ENCODE data around the gene COX7A2L.
"Not testable (repeated sequence)": the region's sequence is repeated elsewhere in the genome, so short reads cannot be mapped to it uniquely, and the experiment has no call there.

Gene COX7A2L, protein sequence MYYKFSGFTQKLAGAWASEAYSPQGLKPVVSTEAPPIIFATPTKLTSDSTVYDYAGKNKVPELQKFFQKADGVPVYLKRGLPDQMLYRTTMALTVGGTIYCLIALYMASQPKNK

GRCh38 chr2:42360890-42361727, at the start of gene COX7A2L:
TSS of gene COX7A2L (minus strand) at chr2:42361217. CDS start at chr2:42361161, 56 bp downstream.
- FAIRE-seq: no peak

DNA sequence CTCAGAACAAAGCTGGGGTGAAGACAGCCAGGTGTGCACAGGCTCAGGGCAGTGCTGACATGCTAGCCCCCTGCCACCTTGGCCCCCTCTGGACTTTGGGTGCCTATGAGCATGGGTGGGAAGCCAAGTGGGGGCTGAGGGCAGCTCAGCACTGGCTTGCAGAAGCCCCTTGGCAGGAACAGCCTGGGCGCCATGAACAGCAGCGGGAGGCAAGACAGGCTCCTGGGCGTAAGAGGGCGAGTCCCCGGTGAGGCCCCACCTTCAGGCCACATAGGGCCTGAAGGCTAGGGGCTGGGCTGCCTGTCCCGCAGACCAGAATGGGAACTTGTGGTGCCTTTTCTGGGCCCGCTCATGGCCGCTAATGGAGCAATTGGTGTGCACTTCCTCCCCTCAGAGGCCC, 47.0 kb upstream of the COX7A2L start:
- no peak for FAIRE-seq

DNA sequence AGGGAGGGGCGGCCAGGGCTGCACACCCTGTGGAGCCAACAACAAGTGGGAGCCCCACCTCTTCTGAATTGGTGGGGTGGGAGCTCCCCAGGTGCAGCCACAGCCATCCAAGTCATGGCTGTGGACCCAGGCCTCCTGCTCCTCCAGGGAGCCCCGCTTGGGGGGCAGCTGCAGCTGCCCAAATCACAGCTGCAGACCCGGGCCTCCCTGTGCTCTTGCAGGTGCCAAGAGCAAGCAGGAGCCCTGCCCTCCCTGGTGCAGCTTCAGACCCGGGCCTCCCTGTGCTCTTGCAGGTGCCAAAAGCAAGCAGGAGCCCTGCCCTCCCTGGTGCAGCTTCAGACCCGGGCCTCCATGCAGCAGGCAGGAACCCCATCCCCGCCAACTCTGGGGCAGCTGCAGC, 46.5 kb upstream of the COX7A2L start:
- no peak for FAIRE-seq

DNA sequence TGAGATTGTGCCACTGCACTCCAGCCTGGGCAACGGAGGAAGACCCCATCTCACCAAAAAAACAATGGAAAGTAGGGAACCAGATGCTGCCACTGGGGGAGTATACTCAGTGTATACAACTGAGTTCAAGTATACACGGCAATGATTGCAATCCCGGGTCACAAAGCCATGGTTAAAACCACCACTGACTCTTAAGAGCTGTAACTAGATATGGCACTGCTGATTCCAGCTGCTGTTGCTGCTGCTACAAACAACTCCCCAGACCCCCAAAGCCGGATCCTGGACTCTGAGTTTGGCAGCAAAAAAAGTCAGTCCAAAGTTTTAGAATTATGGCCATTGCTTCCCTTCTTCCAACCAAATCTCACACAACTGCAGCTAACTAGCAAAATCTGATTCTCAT, 43.7 kb upstream of the COX7A2L start:
- no peak for FAIRE-seq

DNA sequence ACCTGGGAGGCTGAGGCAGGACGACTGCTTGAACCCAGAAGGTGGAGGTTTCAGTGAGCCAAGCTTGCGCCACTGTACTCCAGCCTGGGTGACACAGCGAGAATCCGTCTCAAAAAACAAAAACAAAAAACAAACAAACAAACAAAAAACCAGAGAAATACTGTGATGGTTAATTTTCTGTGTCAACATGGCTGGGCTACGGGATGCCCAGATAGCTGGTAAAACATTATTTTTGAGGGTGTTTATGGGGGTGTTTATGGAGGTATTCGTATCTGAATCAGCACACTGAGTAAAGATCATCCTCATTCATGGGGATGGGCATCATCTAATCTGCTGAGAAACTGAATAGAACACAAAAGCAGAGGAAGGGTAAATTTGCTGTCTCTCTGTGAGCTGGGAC, 40.8 kb upstream of the COX7A2L start:
- FAIRE-seq: no peak

DNA sequence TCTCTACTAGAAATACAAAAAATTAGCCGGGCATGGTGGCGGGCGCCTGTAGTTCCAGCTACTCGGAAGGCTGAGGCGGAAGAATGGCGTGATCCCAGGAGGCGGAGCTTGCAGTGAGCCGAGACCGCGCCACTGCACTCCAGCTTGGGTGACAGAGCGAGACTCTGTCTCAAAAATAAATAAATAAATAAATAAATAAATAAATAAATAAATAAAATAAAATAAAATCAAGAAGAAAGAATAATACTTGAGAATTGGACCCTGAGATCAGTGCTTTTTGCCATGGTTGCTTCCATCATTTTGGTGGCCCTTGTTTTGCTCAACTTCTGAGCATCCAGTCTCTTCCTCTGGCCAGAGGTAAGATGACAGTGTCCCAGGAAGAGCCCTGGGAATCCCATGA, 37.0 kb upstream of the COX7A2L start:
- not testable (repeated sequence) for FAIRE-seq

- FAIRE-seq: not testable (repeated sequence)
Observed at GRCh38 chr2:42393320-42393719, 32.3 kb upstream of the COX7A2L start.

DNA sequence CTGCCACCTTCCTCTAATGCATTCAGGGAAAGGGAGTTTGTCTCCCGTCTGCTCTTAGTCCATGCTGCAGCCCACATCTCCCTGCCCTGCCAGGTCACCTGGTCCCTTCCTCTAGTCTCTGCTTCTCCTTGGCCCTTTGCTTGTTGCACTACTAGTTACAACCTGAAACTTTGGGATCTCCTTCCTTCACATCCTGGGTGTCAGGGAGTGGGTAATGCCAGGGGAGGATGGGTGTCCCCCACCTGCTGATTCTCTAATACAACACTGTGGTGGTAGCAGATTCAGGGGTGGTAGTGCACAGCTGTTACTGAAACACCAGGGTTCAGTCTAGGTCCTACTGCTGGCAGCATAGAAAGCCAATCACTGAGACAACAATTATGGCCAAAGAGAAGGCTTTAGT, 31.2 kb upstream of the COX7A2L start:
- no peak for FAIRE-seq

GRCh38 chr2:42390401-42390969, 29.5 kb upstream of the COX7A2L start:
- no peak for FAIRE-seq

DNA sequence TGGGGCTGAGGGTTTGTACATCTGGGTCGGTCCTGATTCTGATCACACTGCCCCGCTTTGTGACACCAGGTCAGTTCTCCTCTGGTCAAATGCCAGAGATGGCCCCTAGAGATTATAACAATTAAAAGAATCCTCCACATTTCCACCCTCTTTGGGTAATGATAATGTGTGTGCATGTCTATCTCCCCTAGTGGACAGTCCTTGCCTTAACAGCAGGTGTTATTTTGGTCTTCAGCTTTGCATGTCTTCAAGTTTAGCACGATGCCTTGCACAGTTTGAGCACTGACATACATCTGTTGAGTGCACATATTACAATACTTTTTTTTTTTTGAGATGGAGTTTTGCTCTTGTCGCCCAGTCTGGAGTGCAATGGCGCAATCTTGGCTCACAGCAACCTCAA, 25.7 kb upstream of the COX7A2L start:
- no peak for FAIRE-seq

- no peak for FAIRE-seq
Observed at GRCh38 chr2:42385225-42385624, 24.2 kb upstream of the COX7A2L start.

DNA sequence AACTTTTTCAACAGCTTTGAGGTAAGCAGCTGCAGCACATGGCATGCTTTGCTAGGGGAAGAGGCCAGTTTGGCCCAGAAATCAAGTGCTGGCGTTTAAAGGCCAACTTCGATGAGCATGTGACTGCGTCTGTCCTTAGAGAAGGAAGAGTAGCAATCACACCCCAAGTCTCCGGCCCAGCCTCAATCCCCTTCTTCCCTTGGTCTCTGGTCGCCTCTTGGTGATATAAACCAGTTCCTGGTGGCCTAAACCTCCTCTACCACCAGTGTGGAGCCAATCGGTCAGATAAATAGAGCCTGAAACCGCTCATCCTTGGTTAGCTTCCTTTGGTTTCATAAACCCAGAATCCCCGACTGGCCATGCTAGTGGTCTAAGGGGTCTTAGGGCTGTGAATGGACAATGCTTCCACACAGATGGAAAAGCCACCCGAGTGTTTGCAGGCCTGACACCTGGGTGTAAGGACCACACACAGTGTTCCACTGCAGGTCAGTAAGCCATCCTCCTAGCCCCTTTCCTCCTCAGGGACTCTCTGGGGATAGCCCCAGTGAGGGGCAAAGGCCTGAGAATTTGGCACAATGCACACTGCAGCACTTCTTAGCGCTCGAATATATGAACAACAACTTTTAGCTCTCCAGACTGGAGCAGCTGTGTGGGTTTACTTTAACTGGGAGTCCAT, 23.0 kb upstream of the COX7A2L start:
- no peak for FAIRE-seq

DNA sequence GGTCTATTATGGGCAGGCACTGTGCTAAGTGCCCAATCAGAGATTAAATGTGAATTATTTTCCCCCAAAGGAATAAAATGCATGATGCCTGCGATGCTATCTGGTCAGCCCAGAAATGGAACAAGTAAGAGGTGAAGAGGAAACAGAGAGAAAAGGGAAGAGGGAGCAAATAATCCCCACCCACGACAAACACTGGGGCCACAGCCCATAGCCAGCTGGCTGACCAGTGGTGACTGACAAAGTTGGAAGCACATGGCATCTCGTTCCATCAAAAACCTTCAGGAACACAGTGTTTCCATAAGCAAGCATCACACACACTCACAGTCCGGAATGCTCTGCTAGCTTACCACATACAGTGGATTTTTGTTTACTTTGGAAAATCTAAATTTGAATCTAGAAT, 21.1 kb upstream of the COX7A2L start:
- no peak for FAIRE-seq

DNA sequence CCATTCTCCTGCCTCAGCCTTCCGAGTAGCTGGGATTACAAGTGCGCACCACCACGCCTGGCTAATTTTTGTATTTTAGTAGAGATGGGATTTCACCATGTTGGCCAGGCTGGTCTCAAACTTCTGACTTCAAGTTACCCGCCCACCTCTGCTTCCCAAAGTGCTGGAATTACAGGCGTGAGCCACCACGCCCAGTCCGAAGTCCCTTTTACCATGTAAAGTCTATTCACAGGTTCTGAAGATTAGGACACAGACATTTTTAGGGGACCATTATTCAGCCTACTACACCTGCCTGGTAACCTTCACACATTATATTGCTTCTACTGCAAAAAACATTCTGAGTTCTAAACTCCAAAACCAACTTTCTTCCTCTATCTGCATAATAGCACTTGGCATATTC, 19.0 kb upstream of the COX7A2L start:
- FAIRE-seq: not testable (repeated sequence)

GRCh38 chr2:42378415-42378814, 17.4 kb upstream of the COX7A2L start:
- FAIRE-seq: no peak

GRCh38 chr2:42376758-42377157, 15.7 kb upstream of the COX7A2L start:
- FAIRE-seq: no peak

DNA sequence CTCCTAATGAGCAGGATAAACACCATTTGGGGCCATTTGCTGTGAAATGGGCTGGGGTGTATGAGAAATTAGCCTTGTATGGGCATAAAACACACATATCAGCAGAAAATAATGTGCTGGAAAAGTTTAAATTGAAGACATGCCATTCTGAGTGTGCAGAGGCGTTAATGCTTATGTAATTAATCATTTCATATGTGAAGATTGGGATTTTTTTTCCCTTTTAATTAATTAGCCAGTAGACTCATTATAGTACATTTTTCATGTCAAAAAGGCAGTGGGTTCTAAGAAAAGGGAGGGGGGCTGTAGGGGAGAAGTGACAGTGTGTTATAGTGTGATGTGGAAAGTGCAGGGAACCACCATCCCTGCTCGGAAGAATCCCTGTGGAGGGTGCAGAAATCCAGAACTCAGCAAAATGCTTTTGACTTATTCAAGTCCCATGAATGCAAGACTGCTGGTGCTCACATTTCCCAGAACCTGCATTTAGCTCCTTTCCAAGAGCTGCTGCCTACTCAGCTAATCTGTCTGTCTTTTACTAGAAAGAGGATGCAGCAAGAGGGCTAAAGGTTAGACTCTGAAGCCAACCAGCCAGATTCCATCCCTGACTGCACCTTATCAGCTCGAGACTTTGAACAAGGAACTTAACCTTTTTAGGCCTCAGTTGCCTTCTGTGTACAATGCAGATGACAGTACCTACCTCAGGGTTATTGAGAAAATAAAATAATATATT, 11.6 kb upstream of the COX7A2L start:
- FAIRE-seq: no peak

DNA sequence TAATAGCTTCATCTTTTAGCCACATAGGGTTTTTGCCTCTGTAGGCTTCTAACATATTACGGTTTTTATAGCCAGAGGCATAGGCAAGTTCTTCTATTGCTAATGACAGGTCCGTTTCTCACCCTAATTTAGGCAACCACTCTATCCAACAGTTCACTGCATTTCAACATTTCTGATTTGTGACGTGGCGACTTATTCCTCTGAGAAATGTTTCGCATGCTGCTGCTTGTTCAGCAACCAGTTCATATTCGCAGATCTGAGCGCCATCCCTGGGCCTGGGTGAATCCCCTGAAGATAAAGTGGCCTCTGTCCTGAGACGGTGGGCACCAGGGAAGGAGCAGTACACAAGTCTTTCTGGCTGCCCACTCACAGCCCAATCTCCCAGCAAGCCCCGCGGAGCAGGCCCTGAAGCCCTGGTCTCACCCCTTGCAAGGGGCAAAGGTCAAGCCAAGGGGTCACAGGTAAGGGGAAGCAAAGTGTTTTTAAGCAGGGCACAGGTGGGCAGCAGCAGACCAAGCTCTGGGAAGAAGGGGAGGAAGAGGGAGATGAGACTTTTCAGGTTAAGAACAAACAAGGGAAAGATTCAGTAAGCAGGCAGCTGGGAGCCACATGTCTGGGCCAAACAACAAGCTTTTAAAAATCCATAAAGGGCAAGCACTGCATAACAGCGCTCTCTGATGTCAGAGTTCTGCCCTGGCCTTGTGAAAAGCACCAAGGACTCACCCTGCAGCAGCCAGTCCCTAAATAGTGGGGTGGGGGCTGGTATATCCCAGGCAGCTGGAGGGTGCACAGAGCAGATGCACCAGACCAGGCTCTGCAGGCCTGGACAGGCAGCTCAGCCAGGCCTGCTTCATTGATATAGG, 10.8 kb upstream of the COX7A2L start:
- FAIRE-seq: no peak

DNA sequence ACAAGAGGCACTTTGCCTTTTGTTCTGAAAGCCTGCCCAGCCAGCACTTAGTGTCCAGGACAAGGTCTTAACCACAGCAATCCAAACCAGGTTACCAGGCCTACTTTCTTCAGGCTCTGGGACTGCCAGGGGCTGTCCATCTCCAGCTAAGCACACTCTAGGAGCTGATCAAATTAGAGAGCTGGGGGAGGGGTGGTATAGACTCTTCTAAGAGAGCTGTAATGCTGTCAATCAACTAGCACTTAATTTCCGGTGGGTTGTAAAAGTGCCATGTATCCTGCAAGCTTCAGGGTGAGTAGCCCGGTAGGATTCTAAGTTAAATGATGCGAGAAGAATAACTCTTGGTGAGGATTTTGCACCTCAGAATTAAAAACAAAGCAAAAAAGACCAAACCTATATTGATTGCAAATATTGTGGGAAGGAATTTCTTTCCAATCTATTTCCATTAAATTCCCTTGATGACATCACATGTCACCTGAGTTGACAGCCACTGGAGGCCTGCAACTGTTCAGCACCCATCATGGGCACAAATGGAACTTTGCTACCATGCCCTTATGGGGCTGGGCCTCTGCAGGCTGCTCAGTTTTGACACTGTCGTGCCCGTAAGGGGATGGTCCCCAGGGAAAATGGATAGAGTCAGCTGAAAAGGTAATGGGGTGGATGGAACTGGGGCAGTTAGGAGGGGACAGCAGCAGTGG, 8.7 kb upstream of the COX7A2L start:
- FAIRE-seq: no peak

DNA sequence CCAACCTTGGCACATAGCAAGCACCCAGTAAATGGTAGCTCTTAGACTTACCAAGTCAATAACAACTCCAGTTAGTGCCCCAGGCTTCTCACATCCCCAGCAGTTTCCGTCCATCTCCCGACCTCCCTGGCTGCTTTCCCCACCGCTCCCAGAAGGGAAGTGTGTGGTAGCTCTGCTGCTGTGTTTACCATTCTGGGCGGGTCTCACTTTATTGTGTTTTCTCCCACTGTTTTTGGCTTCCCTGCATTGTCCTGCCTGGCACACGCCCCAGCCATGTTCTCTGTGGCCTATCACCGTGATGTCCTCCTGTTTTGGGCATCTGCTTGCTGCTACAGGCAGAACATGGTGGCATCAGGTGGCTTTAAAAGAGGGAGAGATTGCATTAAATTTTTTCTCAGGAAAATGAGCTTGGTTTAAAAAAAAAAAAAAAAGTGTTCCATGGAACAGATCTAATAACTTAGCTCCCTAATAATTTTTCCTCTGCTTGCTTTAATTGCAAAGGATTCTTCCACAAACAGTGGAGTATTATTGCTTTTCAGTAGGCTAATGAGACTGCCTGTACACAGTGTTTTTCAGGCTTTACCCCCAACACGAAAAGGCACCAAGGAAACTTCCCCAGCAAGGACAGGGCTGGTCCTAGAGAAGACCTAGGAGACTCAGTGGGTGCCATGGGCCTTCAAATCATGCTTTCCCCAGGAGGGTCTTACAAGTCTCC, 8.0 kb upstream of the COX7A2L start:
- FAIRE-seq: no peak

- no peak for FAIRE-seq
Observed at GRCh38 chr2:42367835-42368234, 6.8 kb upstream of the COX7A2L start.
